HUES64 (cell line): ENCODE measurements around the gene DNM2.
A peak's percentile ranks its signal among the peaks of the same experiment; 100 is the strongest.
"Not testable (repeated sequence)": the region's sequence is repeated elsewhere in the genome, so short reads cannot be mapped to it uniquely, and the experiment has no call there.

Experiments
- H3K27ac ChIP-seq: 2 replicates; pipeline ENCODE4 v1.7.0; 2013; ENCODE audit warnings: low read depth, low read length, inconsistent platforms
- H3K27me3 ChIP-seq: 2 replicates; pipeline ENCODE4 v1.6.1; 2013; ENCODE audit warnings: mild to moderate bottlenecking, low read length; ENCODE audit not compliant: insufficient read depth
- H3K36me3 ChIP-seq: 2 replicates; pipeline ENCODE4 v1.6.1; 2013; ENCODE audit warnings: mild to moderate bottlenecking, low read length; ENCODE audit not compliant: insufficient read depth
- H3K4me1 ChIP-seq: 2 replicates; pipeline ENCODE4 v1.6.1; 2013; ENCODE audit warnings: mild to moderate bottlenecking, low read length, moderate library complexity; ENCODE audit not compliant: insufficient read depth
- H3K4me3 ChIP-seq: 2 replicates; pipeline ENCODE4 v1.5.1; 2013; ENCODE audit warnings: mild to moderate bottlenecking, low read length, moderate library complexity
- H3K9ac ChIP-seq: 2 replicates; pipeline ENCODE4 v1.6.1; 2013; ENCODE audit warnings: mild to moderate bottlenecking, low read depth, low read length
- H3K9me3 ChIP-seq: 2 replicates; pipeline ENCODE4 v1.6.1; 2013; ENCODE audit warnings: low read depth, low read length; ENCODE audit not compliant: insufficient read depth
- WGBS: fragments of 150-250, 120-280 bp; methylation state at CpG from one replicate; pipeline ENCODE4 v1.1.7; 2013; ENCODE audit warnings: missing lambda C conversion rate; 5-methylcytosine and 5-hydroxymethylcytosine counted together

DNM2 gene

GRCh38 chr19:10877608-10878007, 159.7 kb downstream of the DNM2 start:
- not testable (repeated sequence) for H3K4me3 ChIP-seq, H3K9ac ChIP-seq, H3K27me3 ChIP-seq, H3K9me3 ChIP-seq, H3K36me3 ChIP-seq
- Histone ChIP-seq H3K4me1 (peaks cover 27% of the 10 kb centered on the region), H3K27ac (0 out of 2 replicates have a peak overlapping the region, but pooled peaks have one; percentile 68)
- WGBS = 97% methylated on average over 9 of the region's 9 CpGs

- H3K27ac ChIP-seq = peak overlapping the region; percentile 68; the same call in 1 of the 2 replicates
- H3K4me3 ChIP-seq = no peak overlapping the region
- no peaks in the 10 kb centered on the region for H3K9me3 ChIP-seq
- H3K27me3 ChIP-seq = no peaks in the 10 kb centered on the region
- WGBS = 95% methylated on average over 3 of the region's 3 CpGs
- peaks cover 27% of the 10 kb centered on the region for H3K4me1 ChIP-seq
- no peak overlapping the region; the same call in 1 of the 2 replicates for H3K9ac ChIP-seq
- peaks cover 3% of the 10 kb centered on the region; the same call in 1 of the 2 replicates for H3K36me3 ChIP-seq
These were observed 160.4 kb downstream of the DNM2 start for GRCh38 chr19:10878253-10878652.
